H9 (cell line): ENCODE measurements around the gene CFAP99. TPM values are rescaled to one million over a fixed set of nuclear protein-coding genes. Genes with fewer than 3 reads are reported as not detected.
A peak's percentile ranks its signal among the peaks of the same experiment; 100 is the strongest.

Experiments used
- DNase-seq: peaks from one replicate; pipeline ENCODE4 v3.0.0-alpha.2; 2017
- H2AFZ ChIP-seq: one replicate; pipeline ENCODE4 v1.6.1; 2013; ENCODE audit warnings: mild to moderate bottlenecking, low read length, control low read depth, moderate library complexity
- H2AK5ac ChIP-seq: 2 replicates; pipeline ENCODE4 v1.6.1; 2013; ENCODE audit warnings: low read length, control low read depth, mixed read lengths; ENCODE audit not compliant: insufficient read length
- H2BK120ac ChIP-seq: one replicate; pipeline ENCODE4 v1.6.1; 2013; ENCODE audit warnings: low read depth, mild to moderate bottlenecking, low read length, control low read depth, inconsistent platforms; ENCODE audit not compliant: poor library complexity, severe bottlenecking
- H2BK12ac ChIP-seq: 2 replicates; pipeline ENCODE4 v1.6.1; 2013; ENCODE audit warnings: low read length, control low read depth, mixed read lengths, low read depth; ENCODE audit not compliant: insufficient read length
- H2BK15ac ChIP-seq: 2 replicates; pipeline ENCODE4 v1.6.1; 2013; ENCODE audit warnings: low read depth, low read length, control low read depth
- H2BK20ac ChIP-seq: one replicate; pipeline ENCODE4 v1.6.1; 2013; ENCODE audit warnings: low read depth, mild to moderate bottlenecking, low read length, control low read depth, inconsistent platforms; ENCODE audit not compliant: poor library complexity, severe bottlenecking
- H2BK5ac ChIP-seq: 2 replicates; pipeline ENCODE4 v1.6.1; 2013; ENCODE audit warnings: low read length, control low read depth, mixed read lengths; ENCODE audit not compliant: insufficient read length
- H3K14ac ChIP-seq: 2 replicates; pipeline ENCODE4 v1.6.1; 2013; ENCODE audit warnings: low read length, control low read depth; ENCODE audit not compliant: insufficient read depth
- H3K18ac ChIP-seq: 2 replicates; pipeline ENCODE4 v1.6.1; 2013; ENCODE audit warnings: low read depth, mild to moderate bottlenecking, mixed read lengths, low read length, control low read depth; ENCODE audit not compliant: insufficient read length
- H3K23ac ChIP-seq: 2 replicates; pipeline ENCODE4 v1.6.1; 2013; ENCODE audit warnings: low read length, control low read depth, mixed read lengths, low read depth; ENCODE audit not compliant: insufficient read length
- H3K23me2 ChIP-seq: 2 replicates; pipeline ENCODE4 v1.6.1; 2013; ENCODE audit warnings: low read depth, mild to moderate bottlenecking, mixed read lengths, low read length, control low read depth; ENCODE audit not compliant: insufficient read length, poor library complexity, severe bottlenecking
- H3K27ac ChIP-seq: 2 replicates; pipeline ENCODE4 v1.5.1; 2013; ENCODE audit warnings: low read length, control low read depth, mixed read lengths, low read depth; ENCODE audit not compliant: insufficient read length
- H3K27me3 ChIP-seq: 2 replicates; pipeline ENCODE4 v1.6.1; 2013; ENCODE audit warnings: low read length, control low read depth, inconsistent platforms; ENCODE audit not compliant: insufficient read depth
- H3K4ac ChIP-seq: 2 replicates; pipeline ENCODE4 v1.6.1; 2013; ENCODE audit warnings: low read depth, mild to moderate bottlenecking, control low read depth, inconsistent platforms, low read length, moderate library complexity
- H3K4me1 ChIP-seq: 2 replicates; pipeline ENCODE4 v1.6.1; 2013; ENCODE audit warnings: low read length, control low read depth, inconsistent platforms; ENCODE audit not compliant: insufficient read depth
- H3K4me2 ChIP-seq: 2 replicates; pipeline ENCODE4 v1.6.1; 2013; ENCODE audit warnings: low read length, control low read depth, mixed read lengths; ENCODE audit not compliant: insufficient read length, insufficient read depth
- H3K56ac ChIP-seq: 2 replicates; pipeline ENCODE4 v1.6.1; 2013; ENCODE audit warnings: low read depth, mild to moderate bottlenecking, mixed read lengths, low read length, control low read depth; ENCODE audit not compliant: insufficient read length
- H3K79me1 ChIP-seq: 2 replicates; pipeline ENCODE4 v1.6.1; 2013; ENCODE audit warnings: low read depth, mild to moderate bottlenecking, moderate library complexity, low read length, control low read depth, inconsistent platforms; ENCODE audit not compliant: insufficient read depth, poor library complexity, severe bottlenecking
- H3K79me2 ChIP-seq: 2 replicates; pipeline ENCODE4 v1.6.1; 2013; ENCODE audit warnings: low read length, control low read depth, inconsistent platforms; ENCODE audit not compliant: insufficient read depth
- H3K9ac ChIP-seq: 2 replicates; pipeline ENCODE4 v1.6.1; 2013; ENCODE audit warnings: low read length, control low read depth, mixed read lengths; ENCODE audit not compliant: insufficient read length; ENCODE audit errors: extremely low read depth
- H3K9me3 ChIP-seq: one replicate; pipeline ENCODE4 v1.6.1; 2013; ENCODE audit warnings: low read depth, low read length, inconsistent platforms; ENCODE audit not compliant: control insufficient read depth
- H3T11ph ChIP-seq: one replicate; pipeline ENCODE4 v1.6.1; 2013; ENCODE audit warnings: mild to moderate bottlenecking, low read length, control low read depth, inconsistent platforms
- H4K20me1 ChIP-seq: one replicate; pipeline ENCODE4 v1.6.1; 2013; ENCODE audit not compliant: control insufficient read depth, insufficient read length, insufficient read depth
- H4K5ac ChIP-seq: 2 replicates; pipeline ENCODE4 v1.6.1; 2013; ENCODE audit warnings: low read depth, mild to moderate bottlenecking, mixed read lengths, low read length, control low read depth; ENCODE audit not compliant: insufficient read length
- H4K8ac ChIP-seq: replicated peaks from 2 replicates; pipeline ENCODE4 v1.6.1; 2013; ENCODE audit warnings: low read length, control low read depth, mixed read lengths, low read depth; ENCODE audit not compliant: insufficient read length
- H4K91ac ChIP-seq: 2 replicates; pipeline ENCODE4 v1.6.1; 2013; ENCODE audit warnings: low read depth, mild to moderate bottlenecking, moderate library complexity, mixed read lengths, low read length, control low read depth; ENCODE audit not compliant: insufficient read length
- H3K27ac Mint-ChIP-seq, 3 experiments: 2 replicates in 2 of 3; 3 replicates in 1 of 3; pipeline ENCODE4 v1.8.0; 2020 to 2021; ENCODE audit warnings: mixed read lengths in 3 of 3, mild to moderate bottlenecking in 1 of 3, moderate library complexity in 1 of 3
- H3K27me3 Mint-ChIP-seq: 2 replicates; pipeline ENCODE4 v1.8.0; 2021; ENCODE audit warnings: low read depth, mild to moderate bottlenecking, moderate library complexity, mixed read lengths
- H3K36me3 Mint-ChIP-seq, 3 experiments: 2 replicates in 2 of 3; 3 replicates in 1 of 3; pipeline ENCODE4 v1.8.0; 2020 to 2021; ENCODE audit warnings: low read depth in 3 of 3, mixed read lengths in 3 of 3; ENCODE audit not compliant: insufficient read depth in 1 of 3
- H3K4me1 Mint-ChIP-seq, 2 experiments: 2 replicates each; pipeline ENCODE4 v1.8.0; 2020; ENCODE audit warnings: mixed read lengths in 2 of 2
- H3K4me3 Mint-ChIP-seq, 2 experiments: 2 replicates in 1 of 2; 3 replicates in 1 of 2; pipeline ENCODE4 v1.8.0; 2020 to 2021; ENCODE audit warnings: mild to moderate bottlenecking in 2 of 2, mixed read lengths in 2 of 2, moderate library complexity in 1 of 2
- H3K9me3 Mint-ChIP-seq, 2 experiments: 2 replicates in 1 of 2; 3 replicates in 1 of 2; pipeline ENCODE4 v1.8.0; 2020; ENCODE audit warnings: mild to moderate bottlenecking in 2 of 2, mixed read lengths in 2 of 2, moderate library complexity in 1 of 2
- WGBS: extraction: QIAGEN DNeasy Blood & Tissue Kit; methylation state at CpG from one replicate; pipeline ENCODE4 v1.1.7; 2013; ENCODE audit warnings: missing lambda C conversion rate, low lambda C conversion rate, mixed read lengths; ENCODE audit not compliant: insufficient read length; ENCODE audit errors: extremely low coverage; 5-methylcytosine and 5-hydroxymethylcytosine counted together
- total RNA-seq: library from RNA; stranded (reverse); gene quantifications from 2 replicates; pipeline ENCODE4 v1.2.1, GENCODE V29; 2021
- TF ChIP-seq, protein P1 (sequence below): fragments of 200-600 bp; sonication (generic); conservative IDR thresholded peaks from 3 replicates; pipeline ENCODE4 v1.8.0; 2021; ENCODE audit warnings: antibody characterized with exemption, mild to moderate bottlenecking

The CFAP99 gene
- total RNA-seq, 1 experiment from 2014 or later = 0.35 TPM

DNA sequence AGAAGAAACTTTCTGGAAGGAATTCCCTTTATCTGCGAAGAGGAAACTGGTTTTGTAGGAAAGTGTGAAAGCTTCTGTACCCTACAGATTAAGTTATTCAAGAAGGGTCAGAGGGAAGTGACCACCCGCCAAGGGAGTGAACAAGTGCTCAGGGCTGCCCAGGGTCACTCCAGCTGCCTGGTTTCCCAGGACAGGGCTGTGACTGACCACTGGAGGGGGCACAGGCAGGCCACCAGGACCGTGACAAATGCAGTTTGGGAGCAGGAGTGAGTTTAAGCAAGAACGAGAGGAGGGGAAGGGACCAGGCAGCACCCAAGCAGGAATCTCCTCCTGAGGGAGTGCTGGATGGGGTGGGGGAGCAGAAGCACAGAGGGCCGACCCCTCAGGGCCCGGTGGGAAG is 34.5 kb upstream of the CFAP99 start:
- no peak overlapping the region for H2BK20ac ChIP-seq
- no peak overlapping the region for H2BK15ac ChIP-seq
- H3K9me3 Mint-ChIP-seq = peaks cover 7 to 9% of the 10 kb centered on the region in 2 experiments; a peak in 4 of 5 replicates
- H3K27ac ChIP-seq = no peak overlapping the region
- H3K23ac ChIP-seq = no peak overlapping the region
- H3K18ac ChIP-seq = no peak overlapping the region
- H4K8ac ChIP-seq = no peak overlapping the region
- no peak overlapping the region for H2BK120ac ChIP-seq
- no peak overlapping the region for H2AK5ac ChIP-seq
- H3K4ac ChIP-seq = no peak overlapping the region
- peaks cover 12% of the 10 kb centered on the region for H3K27me3 Mint-ChIP-seq
- no peak overlapping the region for H3K9ac ChIP-seq
- H3K36me3 Mint-ChIP-seq = peaks cover 5 to 7% (median 7%) of the 10 kb centered on the region in 3 experiments; a peak in 5 of 7 replicates
- no peak overlapping the region for H2BK12ac ChIP-seq
- no peaks in the 10 kb centered on the region for H4K20me1 ChIP-seq
- H3K56ac ChIP-seq = no peak overlapping the region
- no peaks in the 10 kb centered on the region for H3K27me3 ChIP-seq
- DNase-seq = no peak
- no peaks in the 10 kb centered on the region for H3K23me2 ChIP-seq
- H4K91ac ChIP-seq = no peak overlapping the region
- 0 out of 2 replicates have a peak, but pooled peaks cover 4% of the 10 kb centered on the region for H3K4me1 ChIP-seq
- H4K5ac ChIP-seq = no peak overlapping the region
- H2AFZ ChIP-seq = no peak overlapping the region
- H3K14ac ChIP-seq = no peak overlapping the region; the same call in 1 of the 2 replicates
- TF ChIP-seq, protein P1, sequence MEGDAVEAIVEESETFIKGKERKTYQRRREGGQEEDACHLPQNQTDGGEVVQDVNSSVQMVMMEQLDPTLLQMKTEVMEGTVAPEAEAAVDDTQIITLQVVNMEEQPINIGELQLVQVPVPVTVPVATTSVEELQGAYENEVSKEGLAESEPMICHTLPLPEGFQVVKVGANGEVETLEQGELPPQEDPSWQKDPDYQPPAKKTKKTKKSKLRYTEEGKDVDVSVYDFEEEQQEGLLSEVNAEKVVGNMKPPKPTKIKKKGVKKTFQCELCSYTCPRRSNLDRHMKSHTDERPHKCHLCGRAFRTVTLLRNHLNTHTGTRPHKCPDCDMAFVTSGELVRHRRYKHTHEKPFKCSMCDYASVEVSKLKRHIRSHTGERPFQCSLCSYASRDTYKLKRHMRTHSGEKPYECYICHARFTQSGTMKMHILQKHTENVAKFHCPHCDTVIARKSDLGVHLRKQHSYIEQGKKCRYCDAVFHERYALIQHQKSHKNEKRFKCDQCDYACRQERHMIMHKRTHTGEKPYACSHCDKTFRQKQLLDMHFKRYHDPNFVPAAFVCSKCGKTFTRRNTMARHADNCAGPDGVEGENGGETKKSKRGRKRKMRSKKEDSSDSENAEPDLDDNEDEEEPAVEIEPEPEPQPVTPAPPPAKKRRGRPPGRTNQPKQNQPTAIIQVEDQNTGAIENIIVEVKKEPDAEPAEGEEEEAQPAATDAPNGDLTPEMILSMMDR = no peak; the same call in 2 of the 3 replicates
- H3K79me2 ChIP-seq = no peaks in the 10 kb centered on the region
- no CpG with 5 or more reads among the region's 6 CpGs for WGBS
- no peak overlapping the region for H3T11ph ChIP-seq
- H3K27ac Mint-ChIP-seq = peak overlapping the region in 1 of 3 experiments; percentile 25; a peak in 1 of 7 replicates
- no peak overlapping the region; a peak in 1 of 5 replicates for H3K4me3 Mint-ChIP-seq
- no peaks in the 10 kb centered on the region for H3K9me3 ChIP-seq
- no peaks in the 10 kb centered on the region for H3K79me1 ChIP-seq
- H3K4me2 ChIP-seq = no peak overlapping the region
- H2BK5ac ChIP-seq = no peak overlapping the region
- peaks cover 13 to 14% of the 10 kb centered on the region in 2 experiments for H3K4me1 Mint-ChIP-seq
